ENCODE results near the gene DLK1.

DLK1 gene

GRCh38 chr14:100739306-100739705 is 12.6 kb downstream of the DLK1 start:
- TF ChIP-seq, protein P1, sequence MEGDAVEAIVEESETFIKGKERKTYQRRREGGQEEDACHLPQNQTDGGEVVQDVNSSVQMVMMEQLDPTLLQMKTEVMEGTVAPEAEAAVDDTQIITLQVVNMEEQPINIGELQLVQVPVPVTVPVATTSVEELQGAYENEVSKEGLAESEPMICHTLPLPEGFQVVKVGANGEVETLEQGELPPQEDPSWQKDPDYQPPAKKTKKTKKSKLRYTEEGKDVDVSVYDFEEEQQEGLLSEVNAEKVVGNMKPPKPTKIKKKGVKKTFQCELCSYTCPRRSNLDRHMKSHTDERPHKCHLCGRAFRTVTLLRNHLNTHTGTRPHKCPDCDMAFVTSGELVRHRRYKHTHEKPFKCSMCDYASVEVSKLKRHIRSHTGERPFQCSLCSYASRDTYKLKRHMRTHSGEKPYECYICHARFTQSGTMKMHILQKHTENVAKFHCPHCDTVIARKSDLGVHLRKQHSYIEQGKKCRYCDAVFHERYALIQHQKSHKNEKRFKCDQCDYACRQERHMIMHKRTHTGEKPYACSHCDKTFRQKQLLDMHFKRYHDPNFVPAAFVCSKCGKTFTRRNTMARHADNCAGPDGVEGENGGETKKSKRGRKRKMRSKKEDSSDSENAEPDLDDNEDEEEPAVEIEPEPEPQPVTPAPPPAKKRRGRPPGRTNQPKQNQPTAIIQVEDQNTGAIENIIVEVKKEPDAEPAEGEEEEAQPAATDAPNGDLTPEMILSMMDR (conservative IDR thresholded peaks at IDR 0.05), result no peak
- no peak for TF ChIP-seq ZFX (IDR thresholded peaks at IDR 0.05)
- H3K27ac ChIP-seq, result no peak overlapping the region

GRCh38 chr14:100740196-100740825 is 13.6 kb downstream of the DLK1 start:
- no peak for TF ChIP-seq ZFX (IDR thresholded peaks at IDR 0.05)
- TF ChIP-seq, protein P1 (conservative IDR thresholded peaks at IDR 0.05), result no peak
- H3K27ac ChIP-seq, result no peak overlapping the region

DNA sequence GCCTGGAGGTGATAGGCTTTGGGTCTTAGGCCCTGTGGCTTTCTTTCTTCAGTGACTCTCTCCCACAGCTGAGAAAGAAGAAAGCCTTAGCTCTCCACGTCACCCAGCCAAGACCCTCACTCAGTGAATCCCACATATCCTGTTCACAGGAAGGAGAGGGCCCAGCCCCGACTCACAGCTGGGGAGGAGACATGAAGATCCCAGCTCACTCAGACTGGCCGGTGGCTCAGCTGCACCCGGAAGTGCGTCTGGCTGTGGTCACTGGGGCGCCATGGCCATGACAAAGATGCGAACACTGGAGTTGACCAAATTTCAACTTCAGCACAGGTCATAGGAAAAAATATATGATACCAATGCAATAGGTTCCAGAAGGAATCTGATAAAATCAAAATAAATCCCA is 14.2 kb downstream of the DLK1 start:
- no peak overlapping the region for H3K27ac ChIP-seq

GRCh38 chr14:100741966-100742365 is 15.3 kb downstream of the DLK1 start:
- TF ChIP-seq, protein P1 (conservative IDR thresholded peaks at IDR 0.05), result no peak
- TF ChIP-seq ZFX (IDR thresholded peaks at IDR 0.05), result no peak
- H3K27ac ChIP-seq, result no peak overlapping the region

More for the DNA sequence above, 14.2 kb downstream of the DLK1 start:
- TF ChIP-seq ZFX (IDR thresholded peaks at IDR 0.05), result no peak
- TF ChIP-seq, protein P1 (conservative IDR thresholded peaks at IDR 0.05), result no peak

DNA sequence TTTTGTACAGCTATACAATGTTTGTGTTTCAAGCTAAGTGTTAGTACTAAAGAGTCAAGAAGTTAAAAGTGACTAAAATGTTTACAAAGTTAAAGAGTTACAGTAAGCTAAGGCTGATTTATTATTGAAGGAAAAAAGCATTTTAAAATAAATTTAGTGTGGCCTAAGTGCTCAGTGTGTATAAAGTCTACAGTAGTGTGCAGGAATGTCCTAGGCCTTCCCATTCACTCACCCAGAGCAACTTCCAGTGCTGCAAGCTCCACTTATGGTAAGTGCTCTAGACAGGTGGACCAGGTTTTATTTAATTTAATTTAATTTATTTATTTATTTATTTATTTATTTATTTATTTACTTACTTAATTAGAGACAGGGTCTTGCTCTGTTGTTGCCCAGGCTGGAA is 19.6 kb downstream of the DLK1 start:
- H3K27ac ChIP-seq, result no peak overlapping the region
- TF ChIP-seq, protein P1 (conservative IDR thresholded peaks at IDR 0.05), result no peak
- TF ChIP-seq ZFX (IDR thresholded peaks at IDR 0.05), result no peak

DNA sequence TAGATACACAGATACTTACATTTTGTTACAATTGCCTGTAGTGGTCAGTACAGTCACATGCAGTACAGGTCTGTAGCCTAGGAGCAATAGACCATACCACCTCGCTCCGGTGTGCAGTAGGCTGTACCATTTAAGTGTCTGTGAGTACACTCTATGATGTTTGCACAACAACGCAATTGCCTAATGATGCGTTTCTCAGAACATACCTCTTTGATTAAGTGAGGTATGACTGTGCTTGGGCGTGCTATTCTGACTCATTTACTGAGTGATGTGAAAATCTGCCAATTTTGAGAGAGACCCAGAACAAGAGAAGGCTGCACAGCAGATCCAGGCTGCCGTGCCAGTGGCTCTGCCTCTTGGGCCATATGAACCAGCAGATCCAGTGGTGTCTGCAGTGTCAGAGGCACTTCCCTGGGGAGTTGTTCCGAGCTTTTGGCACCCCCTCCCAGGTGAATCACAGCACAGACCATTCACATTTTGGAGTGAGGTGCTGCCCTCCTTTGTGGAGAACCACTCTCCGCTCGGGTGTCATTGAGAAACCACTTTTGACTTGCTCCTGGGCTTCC is 20.4 kb downstream of the DLK1 start:
- no peak overlapping the region for H3K27ac ChIP-seq
- TF ChIP-seq, protein P1 (conservative IDR thresholded peaks at IDR 0.05), result no peak
- no peak for TF ChIP-seq ZFX (IDR thresholded peaks at IDR 0.05)

GRCh38 chr14:100747736-100748135 is 21.0 kb downstream of the DLK1 start:
- TF ChIP-seq, protein P1 (conservative IDR thresholded peaks at IDR 0.05), result no peak
- no peak for TF ChIP-seq ZFX (IDR thresholded peaks at IDR 0.05)
- no peak overlapping the region for H3K27ac ChIP-seq
